Suprapubic skin (tissue), 4 donors: Measurements from ENCODE around the gene TNXB. TPM values are rescaled to one million over a fixed set of nuclear protein-coding genes. Genes with fewer than 3 reads are reported as not detected.

Experiments used
- DNase-seq, 2 donors: peaks; one replicate each; pipeline ENCODE4 v3.0.0-alpha.2; 2019; ENCODE audit warnings: low spot score in 2 of 2
- H3K27ac ChIP-seq: fragments of 200-600 bp; sonication (generic); one replicate; pipeline ENCODE4 v1.5.1; 2019
- H3K27me3 ChIP-seq: fragments of 200-600 bp; sonication (generic); one replicate; pipeline ENCODE4 v1.5.1; 2019
- H3K36me3 ChIP-seq: fragments of 200-600 bp; sonication (generic); one replicate; pipeline ENCODE4 v1.5.1; 2019
- H3K4me1 ChIP-seq: fragments of 200-600 bp; sonication (generic); one replicate; pipeline ENCODE4 v1.5.1; 2019
- H3K4me3 ChIP-seq: fragments of 200-600 bp; sonication (generic); one replicate; pipeline ENCODE4 v1.5.1; 2019; ENCODE audit warnings: mild to moderate bottlenecking
- H3K9me3 ChIP-seq: fragments of 200-600 bp; sonication (generic); one replicate; pipeline ENCODE4 v1.5.1; 2019
- EP300 ChIP-seq: sonication (generic); formaldehyde crosslinking; IDR thresholded peaks from one replicate; pipeline ENCODE4 v1.6.1; 2017; ENCODE audit warnings: antibody characterized with exemption
- POLR2A ChIP-seq, 2 donors: fragments of 450-650 bp; IDR thresholded peaks; one replicate each; pipeline ENCODE4 v1.6.1; 2017; ENCODE audit warnings: antibody characterized with exemption in 2 of 2, mild to moderate bottlenecking in 2 of 2, moderate library complexity in 2 of 2
- POLR2AphosphoS5 ChIP-seq, 3 donors: sonication (generic); formaldehyde crosslinking; IDR thresholded peaks; one replicate each; pipeline ENCODE4 v1.6.1; 2017; ENCODE audit warnings: antibody characterized with exemption in 3 of 3
- WGBS: methylation state at CpG from one replicate; pipeline ENCODE4 v1.1.5; 2018; 5-methylcytosine and 5-hydroxymethylcytosine counted together
- total RNA-seq, 4 donors: library from RNA; depleted of rRNA; stranded (reverse); fragments of >200 nt; gene quantifications; one replicate each; pipeline ENCODE4 v1.1.0, GENCODE V29; 2016
- TF ChIP-seq, protein P1 (sequence below), 2 donors: fragments of 200-600 bp in 1 of 2; fragments of 450-650 bp in 1 of 2; sonication (generic) in 1 of 2; IDR thresholded peaks; one replicate each; pipeline ENCODE4 v1.5.1; 2016 to 2019; ENCODE audit warnings: antibody characterized with exemption in 2 of 2, mild to moderate bottlenecking in 1 of 2, moderate library complexity in 1 of 2

TNXB gene
- total RNA-seq, 4 donors from 2014 or later: 25.7 to 52.5 (median 40.2) TPM

DNA sequence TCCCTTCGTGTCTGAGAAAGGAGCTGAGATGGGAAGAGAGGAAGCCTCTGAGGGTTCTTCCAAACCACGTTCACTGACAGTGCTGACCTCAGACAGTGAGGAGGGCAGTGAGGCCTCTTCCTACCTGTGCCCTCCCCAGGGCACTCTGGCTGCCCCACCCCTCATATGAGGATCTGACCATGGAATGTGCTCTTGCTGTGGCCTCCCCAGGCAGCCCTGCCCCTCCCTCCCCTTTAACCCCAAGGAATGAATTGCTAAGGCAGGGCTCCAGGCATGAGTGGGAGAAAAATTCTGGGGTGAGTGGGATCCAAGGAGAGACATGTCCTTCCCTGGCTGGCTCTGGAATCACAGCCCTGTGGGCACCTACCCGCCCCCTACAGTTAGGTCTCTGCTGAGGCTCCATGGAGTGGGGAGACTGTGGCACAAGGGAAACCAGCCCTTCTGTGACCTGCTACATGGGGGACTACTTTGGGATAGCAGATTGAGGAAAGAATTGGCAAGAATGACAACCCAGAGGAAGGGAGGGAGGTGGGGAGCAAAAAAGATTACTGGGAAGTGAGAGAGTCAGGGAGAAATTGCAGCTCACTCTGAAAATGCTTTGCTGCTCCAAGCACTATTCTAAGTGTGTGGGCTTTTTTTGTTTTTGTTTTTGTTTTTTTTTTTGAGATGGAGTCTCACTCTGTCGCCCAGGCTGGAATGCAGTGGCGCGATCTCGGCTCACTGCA lies 29.4 kb downstream of the TNXB start:
- TF ChIP-seq, protein P1, sequence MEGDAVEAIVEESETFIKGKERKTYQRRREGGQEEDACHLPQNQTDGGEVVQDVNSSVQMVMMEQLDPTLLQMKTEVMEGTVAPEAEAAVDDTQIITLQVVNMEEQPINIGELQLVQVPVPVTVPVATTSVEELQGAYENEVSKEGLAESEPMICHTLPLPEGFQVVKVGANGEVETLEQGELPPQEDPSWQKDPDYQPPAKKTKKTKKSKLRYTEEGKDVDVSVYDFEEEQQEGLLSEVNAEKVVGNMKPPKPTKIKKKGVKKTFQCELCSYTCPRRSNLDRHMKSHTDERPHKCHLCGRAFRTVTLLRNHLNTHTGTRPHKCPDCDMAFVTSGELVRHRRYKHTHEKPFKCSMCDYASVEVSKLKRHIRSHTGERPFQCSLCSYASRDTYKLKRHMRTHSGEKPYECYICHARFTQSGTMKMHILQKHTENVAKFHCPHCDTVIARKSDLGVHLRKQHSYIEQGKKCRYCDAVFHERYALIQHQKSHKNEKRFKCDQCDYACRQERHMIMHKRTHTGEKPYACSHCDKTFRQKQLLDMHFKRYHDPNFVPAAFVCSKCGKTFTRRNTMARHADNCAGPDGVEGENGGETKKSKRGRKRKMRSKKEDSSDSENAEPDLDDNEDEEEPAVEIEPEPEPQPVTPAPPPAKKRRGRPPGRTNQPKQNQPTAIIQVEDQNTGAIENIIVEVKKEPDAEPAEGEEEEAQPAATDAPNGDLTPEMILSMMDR (IDR thresholded peaks at IDR 0.05): no peak
- TF ChIP-seq EP300 (no peak), POLR2AphosphoS5 (IDR thresholded peaks at IDR 0.05) (no peak), POLR2A (IDR thresholded peaks at IDR 0.05) (no peak)
- 77% methylated on average over 7 of the region's 7 CpGs for WGBS
- no peak for DNase-seq
- peaks cover 37% of the 10 kb centered on the region for H3K4me1 ChIP-seq
- peak overlapping the region; percentile 31 for H3K27ac ChIP-seq
- H3K9me3 ChIP-seq: no peaks in the 10 kb centered on the region
- no peak overlapping the region for H3K4me3 ChIP-seq
- H3K36me3 ChIP-seq: peaks cover 11% of the 10 kb centered on the region
- no peaks in the 10 kb centered on the region for H3K27me3 ChIP-seq

DNA sequence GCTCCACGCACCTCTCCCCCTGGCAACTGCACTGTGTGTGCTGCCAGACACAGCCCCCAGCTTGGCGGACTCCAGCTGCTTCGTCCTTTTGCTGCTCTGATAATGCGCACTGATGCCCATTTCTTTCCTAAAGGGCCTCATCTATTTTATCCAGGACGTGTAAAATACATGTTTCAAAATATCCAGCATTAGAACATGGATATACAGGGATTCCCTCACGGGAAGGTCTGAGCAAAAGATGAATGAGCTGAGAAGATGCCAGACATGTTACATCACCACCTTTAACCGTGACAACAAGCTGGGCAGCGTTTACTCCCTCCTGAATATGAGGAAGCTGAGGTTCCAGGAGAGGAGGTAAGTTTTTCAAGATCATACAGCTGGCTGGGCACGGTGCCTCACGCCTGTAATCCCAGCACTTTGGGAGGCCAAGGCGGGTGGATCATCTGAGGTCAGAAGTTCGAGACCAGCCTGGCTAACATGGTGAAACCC lies 32.8 kb downstream of the TNXB start:
- WGBS: 50% methylated on average over 12 of the region's 12 CpGs
- DNase-seq: peak in 1 of 2 donors; percentile 70

DNA sequence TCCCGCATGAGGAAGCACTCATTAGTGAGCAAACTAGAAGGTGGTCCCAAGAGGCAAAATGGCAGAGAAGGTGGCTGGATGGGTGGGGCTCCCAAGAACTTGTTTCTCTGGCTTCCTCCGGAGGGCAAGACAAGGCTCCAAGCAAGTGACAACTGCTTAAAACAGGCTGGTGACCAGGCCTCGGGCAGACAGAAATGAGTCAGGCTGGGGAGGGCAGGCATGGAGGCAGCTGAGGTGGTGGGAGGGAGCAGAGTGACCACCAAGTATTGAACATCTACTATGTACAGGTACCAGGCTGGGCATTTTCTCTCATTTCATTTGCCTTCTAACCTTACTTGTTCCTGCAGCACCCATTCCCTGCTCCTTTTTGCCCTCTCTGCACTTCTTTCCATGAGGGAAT lies 33.4 kb downstream of the TNXB start:
- 73% methylated on average over 3 of the region's 3 CpGs for WGBS
- no peak for DNase-seq
- Histone ChIP-seq H3K9me3 (no peaks in the 10 kb centered on the region), H3K36me3 (peaks cover 27% of the 10 kb centered on the region), H3K4me1 (peaks cover 17% of the 10 kb centered on the region), H3K27me3 (no peaks in the 10 kb centered on the region), H3K27ac (peak overlapping the region; percentile 40), H3K4me3 (no peak overlapping the region)
- TF ChIP-seq POLR2A (IDR thresholded peaks at IDR 0.05) (no peak), POLR2AphosphoS5 (IDR thresholded peaks at IDR 0.05) (no peak), EP300 (no peak)
- TF ChIP-seq, protein P1 (IDR thresholded peaks at IDR 0.05): no peak

More for the DNA sequence above, 32.8 kb downstream of the TNXB start:
- no peaks in the 10 kb centered on the region for H3K27me3 ChIP-seq
- no peak overlapping the region for H3K4me3 ChIP-seq
- peak overlapping the region; percentile 32 for H3K27ac ChIP-seq
- H3K9me3 ChIP-seq: no peaks in the 10 kb centered on the region
- peak in 1 of 3 donors; percentile 62 for TF ChIP-seq POLR2AphosphoS5 (IDR thresholded peaks at IDR 0.05)
- TF ChIP-seq POLR2A (IDR thresholded peaks at IDR 0.05): no peak
- peaks cover 19% of the 10 kb centered on the region for H3K4me1 ChIP-seq
- peaks cover 24% of the 10 kb centered on the region for H3K36me3 ChIP-seq

DNA sequence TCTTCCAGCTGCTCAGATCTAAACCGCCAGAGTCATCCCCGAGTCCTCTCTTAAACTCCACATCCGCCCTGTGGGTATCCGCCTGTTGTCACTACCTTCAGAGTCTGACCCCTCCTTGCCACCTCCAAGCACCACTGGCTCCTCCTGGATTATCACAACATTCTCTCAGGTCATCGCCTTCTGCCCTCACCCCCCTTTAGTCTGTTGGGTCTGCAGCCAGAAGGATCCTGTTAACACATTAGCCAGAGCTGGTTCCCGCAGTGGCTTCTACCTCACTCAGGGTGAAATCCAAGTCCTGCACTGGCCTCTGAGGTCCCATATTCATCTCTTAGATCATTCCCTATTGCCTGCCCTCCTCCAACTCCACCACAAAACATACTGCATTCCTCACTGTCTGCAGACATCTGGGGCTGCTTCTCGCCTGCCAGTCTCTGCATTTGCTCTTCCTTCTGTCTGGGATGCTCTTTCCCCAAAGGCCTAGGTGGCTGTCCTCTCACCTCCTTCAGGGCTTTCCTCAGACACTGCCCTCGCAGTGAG lies 34.1 kb downstream of the TNXB start:
- peaks cover 28% of the 10 kb centered on the region for H3K36me3 ChIP-seq
- peaks cover 14% of the 10 kb centered on the region for H3K4me1 ChIP-seq
- no peak overlapping the region for H3K27ac ChIP-seq
- H3K9me3 ChIP-seq: no peaks in the 10 kb centered on the region
- no peak overlapping the region for H3K4me3 ChIP-seq
- no peak for TF ChIP-seq POLR2AphosphoS5 (IDR thresholded peaks at IDR 0.05)
- no peak for TF ChIP-seq POLR2A (IDR thresholded peaks at IDR 0.05)
- no peak for TF ChIP-seq EP300
- TF ChIP-seq, protein P1 (IDR thresholded peaks at IDR 0.05): no peak
- WGBS: 87% methylated on average over 8 of the region's 8 CpGs
- no peaks in the 10 kb centered on the region for H3K27me3 ChIP-seq
- DNase-seq: no peak

DNA sequence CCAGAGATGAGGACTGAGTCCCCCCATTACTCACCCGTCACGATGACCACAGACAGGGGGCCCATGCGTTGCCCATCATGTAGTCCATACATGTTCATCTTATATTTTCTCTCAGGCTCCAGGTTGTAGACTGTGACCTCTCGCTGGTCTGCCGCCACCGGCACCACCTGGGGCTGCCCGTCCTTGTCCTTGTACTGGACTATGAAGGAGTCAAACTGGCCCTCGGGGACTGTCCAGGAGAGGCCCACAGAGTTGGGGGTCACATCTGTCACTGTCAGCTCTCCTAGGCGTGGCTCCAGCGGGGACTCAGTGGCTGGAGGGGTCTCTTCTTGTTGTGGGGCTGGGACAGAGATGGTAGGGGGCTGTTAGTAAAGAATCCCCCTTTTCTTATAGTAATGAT lies 35.5 kb downstream of the TNXB start:
- H3K36me3 ChIP-seq: peaks cover 31% of the 10 kb centered on the region
- H3K4me3 ChIP-seq: no peak overlapping the region
- WGBS: 95% methylated on average over 10 of the region's 10 CpGs
- H3K27ac ChIP-seq: no peak overlapping the region
- no peak for DNase-seq
- H3K9me3 ChIP-seq: no peaks in the 10 kb centered on the region
- H3K4me1 ChIP-seq: peaks cover 14% of the 10 kb centered on the region
- H3K27me3 ChIP-seq: no peaks in the 10 kb centered on the region
- no peak for TF ChIP-seq EP300
- TF ChIP-seq POLR2AphosphoS5 (IDR thresholded peaks at IDR 0.05): no peak
- no peak for TF ChIP-seq POLR2A (IDR thresholded peaks at IDR 0.05)
- TF ChIP-seq, protein P1 (IDR thresholded peaks at IDR 0.05): no peak
